Tibial nerve (tissue), 4 donors: ENCODE measurements around the gene ALKBH1.
"Not testable (repeated sequence)": the region's sequence is repeated elsewhere in the genome, so short reads cannot be mapped to it uniquely, and the experiment has no call there.

Experiments used
- CTCF ChIP-seq, 5 experiments: fragments of 200-600 bp in 3 of 5; fragments of 450-650 bp in 2 of 5; sonication (generic) in 3 of 5; IDR thresholded peaks; one replicate each; pipeline ENCODE4 v1.5.1; 2016 to 2019; ENCODE audit warnings: antibody characterized with exemption in 5 of 5, mild to moderate bottlenecking in 3 of 5, moderate library complexity in 2 of 5
- EP300 ChIP-seq, 2 donors: sonication (generic); formaldehyde crosslinking; IDR thresholded peaks; one replicate each; pipeline ENCODE4 v1.6.1; 2017; ENCODE audit warnings: antibody characterized with exemption in 2 of 2, mild to moderate bottlenecking in 1 of 2
- POLR2A ChIP-seq, 2 donors: fragments of 450-650 bp; IDR thresholded peaks; one replicate each; pipeline ENCODE4 v1.6.1; 2017; ENCODE audit warnings: antibody characterized with exemption in 2 of 2, mild to moderate bottlenecking in 2 of 2, moderate library complexity in 2 of 2

DNA sequence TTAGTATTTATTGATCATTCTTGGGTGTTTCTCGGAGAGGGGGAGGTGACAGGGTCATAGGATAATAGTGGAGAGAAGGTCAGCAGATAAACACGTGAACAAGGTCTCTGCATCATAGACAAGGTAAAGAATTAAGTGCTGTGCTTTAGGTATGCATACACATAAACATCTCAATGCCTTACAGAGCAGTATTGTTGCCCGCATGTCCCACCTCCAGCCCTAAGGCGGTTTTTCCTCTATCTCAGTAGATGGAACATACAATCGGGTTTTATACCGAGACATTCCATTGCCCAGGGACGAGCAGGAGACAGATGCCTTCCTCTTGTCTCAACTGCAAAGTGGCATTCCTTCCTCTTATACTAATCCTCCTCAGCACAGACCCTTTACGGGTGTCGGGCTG, 46.3 kb downstream of the ALKBH1 start:
- TF ChIP-seq CTCF, POLR2A, EP300 (IDR thresholded peaks at IDR 0.05): not testable (repeated sequence)
